H1 (cell line): ENCODE measurements around the gene ARNT2. TPM values are rescaled to one million over a fixed set of nuclear protein-coding genes. Genes with fewer than 3 reads are reported as not detected.

Experiments used
- CTCF ChIA-PET: fragments of 300-600 bp; sonication (Branson Sonifier 250); formaldehyde crosslinking; loops from one replicate; lab custom pipeline; 2021; ENCODE audit not compliant: partially characterized antibody; lab: Charles Lee
- POLR2A ChIA-PET: fragments of 300-600 bp; sonication (Branson Sonifier 250); formaldehyde crosslinking; loops from one replicate; lab custom pipeline; 2021; ENCODE audit warnings: inconsistent platforms; ENCODE audit not compliant: partially characterized antibody; lab: Charles Lee
- DNase-seq, 2 experiments: peaks; one replicate each; pipeline versions ENCODE4 v3.0.0 to v3.0.0-alpha.2; 2010 to 2022; ENCODE audit warnings: low spot score in 2 of 2, low read depth in 1 of 2, mixed read lengths in 1 of 2
- FAIRE-seq: peaks from 2 replicates; lab custom pipeline; 2011; peaks lifted over from hg19 to GRCh38; lab: Jason Lieb, UNC
- H2AFZ ChIP-seq: 2 replicates; pipeline ENCODE4 v1.8.1; 2012; ENCODE audit warnings: low read length, inconsistent platforms
- H2AK5ac ChIP-seq: 2 replicates; pipeline ENCODE4 v1.6.1; 2013; ENCODE audit warnings: low read depth, low read length
- H2BK120ac ChIP-seq: replicated peaks from 2 replicates; pipeline ENCODE3; 2013; ENCODE audit warnings: low read depth, low read length, inconsistent platforms
- H2BK12ac ChIP-seq: 2 replicates; pipeline ENCODE4 v1.6.1; 2013; ENCODE audit warnings: low read depth, low read length
- H2BK15ac ChIP-seq: 2 replicates; pipeline ENCODE4 v1.6.1; 2013; ENCODE audit warnings: low read length
- H2BK20ac ChIP-seq: 2 replicates; pipeline ENCODE4 v1.6.1; 2013; ENCODE audit warnings: low read length
- H2BK5ac ChIP-seq: 2 replicates; pipeline ENCODE4 v1.6.1; 2013; ENCODE audit warnings: low read depth, low read length
- H3K14ac ChIP-seq: 2 replicates; pipeline ENCODE4 v1.6.1; 2013; ENCODE audit warnings: inconsistent platforms; ENCODE audit not compliant: insufficient read length
- H3K18ac ChIP-seq: 2 replicates; pipeline ENCODE4 v1.6.1; 2013; ENCODE audit warnings: low read length; ENCODE audit errors: extremely low read depth
- H3K23ac ChIP-seq: 2 replicates; pipeline ENCODE4 v1.6.1; 2013; ENCODE audit warnings: inconsistent platforms; ENCODE audit not compliant: insufficient read length
- H3K23me2 ChIP-seq: 2 replicates; pipeline ENCODE4 v1.6.1; 2013; ENCODE audit warnings: low read depth, low read length
- H3K27ac ChIP-seq: 2 replicates; pipeline ENCODE4 v1.6.1; 2011; ENCODE audit warnings: low read depth, low read length, inconsistent platforms
- H3K27me3 ChIP-seq, 4 experiments: replicated peaks in 1 of 4; 1 replicate in 1 of 4; 2 replicates in 3 of 4; pipeline versions ENCODE4 v1.6.1 to v1.8.1; 2011 to 2013; ENCODE audit warnings: low read length in 3 of 4, mild to moderate bottlenecking in 3 of 4, inconsistent platforms in 2 of 4, mixed read lengths in 2 of 4, moderate library complexity in 1 of 4; ENCODE audit not compliant: control insufficient read depth in 3 of 4, insufficient read depth in 3 of 4; ENCODE audit errors: extremely low read depth in 1 of 4
- H3K36me3 ChIP-seq, 4 experiments: 2 replicates each; pipeline versions ENCODE4 v1.6.1 to v1.8.1; 2011 to 2013; ENCODE audit warnings: mild to moderate bottlenecking in 4 of 4, low read length in 3 of 4, moderate library complexity in 2 of 4, control low read depth in 1 of 4, inconsistent platforms in 1 of 4; ENCODE audit not compliant: insufficient read depth in 4 of 4, control insufficient read depth in 2 of 4
- H3K4ac ChIP-seq: replicated peaks from 2 replicates; pipeline ENCODE3; 2013; ENCODE audit warnings: low read length, low read depth, mixed read lengths, inconsistent platforms; ENCODE audit not compliant: insufficient read length
- H3K4me1 ChIP-seq, 4 experiments: replicated peaks in 1 of 4; 1 replicate in 1 of 4; 2 replicates in 3 of 4; pipeline versions ENCODE4 v1.6.1 to v1.8.1; 2011 to 2013; ENCODE audit warnings: low read length in 3 of 4, inconsistent platforms in 2 of 4, mixed read lengths in 1 of 4; ENCODE audit not compliant: insufficient read depth in 4 of 4, control insufficient read depth in 3 of 4
- H3K4me2 ChIP-seq, 2 experiments: 2 replicates each; pipeline versions ENCODE4 v1.6.1 to v1.8.1; 2011 to 2013; ENCODE audit warnings: low read depth in 2 of 2, low read length in 2 of 2, control low read depth in 1 of 2, inconsistent platforms in 1 of 2, mild to moderate bottlenecking in 1 of 2; ENCODE audit not compliant: insufficient read depth in 1 of 2
- H3K4me3 ChIP-seq, 4 experiments: fragments of 200-600, 300-600 bp in 1 of 4; sonication (generic), shearing (Covaris generic), sonication (Bioruptor Twin) in 1 of 4; 2 replicates each; pipeline versions ENCODE4 v1.5.1 to v1.8.1; 2011 to 2016; ENCODE audit warnings: low read length in 4 of 4, low read depth in 3 of 4, control low read depth in 2 of 4, inconsistent platforms in 2 of 4, mild to moderate bottlenecking in 2 of 4, mixed read lengths in 1 of 4, moderate library complexity in 1 of 4; ENCODE audit not compliant: insufficient read depth in 2 of 4; ENCODE audit errors: extremely low read depth in 1 of 4
- H3K56ac ChIP-seq: replicated peaks from 2 replicates; pipeline ENCODE3; 2013; ENCODE audit warnings: low read depth, mild to moderate bottlenecking, mixed read lengths, low read length, inconsistent platforms; ENCODE audit not compliant: insufficient read length
- H3K79me1 ChIP-seq: 2 replicates; pipeline ENCODE4 v1.6.1; 2013; ENCODE audit warnings: low read depth, low read length, control low read depth
- H3K79me2 ChIP-seq, 2 experiments: 2 replicates each; pipeline versions ENCODE4 v1.6.1 to v1.8.1; 2012 to 2013; ENCODE audit warnings: low read length in 2 of 2, mild to moderate bottlenecking in 2 of 2, inconsistent platforms in 1 of 2; ENCODE audit not compliant: insufficient read depth in 2 of 2, control insufficient read depth in 1 of 2
- H3K9ac ChIP-seq, 4 experiments: replicated peaks in 1 of 4; 1 replicate in 1 of 4; 2 replicates in 3 of 4; pipeline versions ENCODE4 v1.6.1 to v1.8.1; 2011 to 2013; ENCODE audit warnings: low read depth in 3 of 4, low read length in 3 of 4, control low read depth in 2 of 4, mild to moderate bottlenecking in 2 of 4, moderate library complexity in 2 of 4, inconsistent platforms in 1 of 4; ENCODE audit errors: extremely low read depth in 1 of 4
- H3K9me3 ChIP-seq, 2 experiments: 2 replicates each; pipeline versions ENCODE4 v1.6.1 to v1.8.1; 2012 to 2013; ENCODE audit warnings: mild to moderate bottlenecking in 2 of 2, moderate library complexity in 2 of 2, control low read depth in 1 of 2, inconsistent platforms in 1 of 2, low read depth in 1 of 2, low read length in 1 of 2, mixed read lengths in 1 of 2; ENCODE audit not compliant: insufficient read depth in 2 of 2
- H4K20me1 ChIP-seq, 2 experiments: replicated peaks in 1 of 2; 2 replicates each; pipeline versions ENCODE3 to v1.8.1; 2011 to 2013; ENCODE audit warnings: inconsistent platforms in 2 of 2, low read length in 2 of 2, mild to moderate bottlenecking in 1 of 2; ENCODE audit not compliant: insufficient read depth in 2 of 2, control insufficient read depth in 1 of 2
- H4K5ac ChIP-seq: 2 replicates; pipeline ENCODE4 v1.6.1; 2013; ENCODE audit warnings: low read length, low read depth, mixed read lengths, inconsistent platforms; ENCODE audit not compliant: insufficient read length
- H4K8ac ChIP-seq: 2 replicates; pipeline ENCODE4 v1.8.0; 2013; ENCODE audit warnings: mild to moderate bottlenecking, moderate library complexity, low read length, inconsistent platforms; ENCODE audit not compliant: insufficient read depth; ENCODE audit errors: extremely low read depth
- H4K91ac ChIP-seq: replicated peaks from 2 replicates; pipeline ENCODE3; 2013; ENCODE audit warnings: low read length, mixed read lengths, inconsistent platforms; ENCODE audit not compliant: insufficient read length
- BACH1 ChIP-seq: IDR thresholded peaks from 2 replicates; pipeline ENCODE4 v1.6.1; 2012; ENCODE audit warnings: low read length, improper control_type of control experiment
- CBX8 ChIP-seq: fragments of 300-800, 300-1000 bp; sonication (generic); IDR thresholded peaks from 2 replicates; pipeline ENCODE4 v1.7.1; 2016; ENCODE audit warnings: low read depth, low read length, borderline replicate concordance
- CHD1 ChIP-seq: IDR thresholded peaks from 2 replicates; pipeline ENCODE4 v1.6.1; 2012; ENCODE audit warnings: low read depth, low read length, improper control_type of control experiment
- GTF2F1 ChIP-seq: IDR thresholded peaks from 2 replicates; pipeline ENCODE4 v1.6.1; 2012; ENCODE audit warnings: low read depth, low read length, improper control_type of control experiment, borderline replicate concordance
- JUN ChIP-seq: IDR thresholded peaks from 2 replicates; pipeline ENCODE4 v1.6.1; 2011; ENCODE audit warnings: low read depth, mild to moderate bottlenecking, improper control_type of control experiment, low read length
- JUND ChIP-seq: IDR thresholded peaks from 2 replicates; pipeline ENCODE4 v1.6.1; 2011; ENCODE audit warnings: mild to moderate bottlenecking, improper control_type of control experiment, low read length
- KDM4A ChIP-seq: IDR thresholded peaks from one replicate; pipeline ENCODE4 v1.7.1; 2012; ENCODE audit warnings: low read depth, mild to moderate bottlenecking, moderate library complexity, low read length, inconsistent platforms; ENCODE audit not compliant: severe bottlenecking
- NRF1 ChIP-seq: IDR thresholded peaks from 2 replicates; pipeline ENCODE4 v1.6.1; 2011; ENCODE audit warnings: mild to moderate bottlenecking, low read depth, low read length, improper control_type of control experiment
- RAD21 ChIP-seq, 2 experiments: IDR thresholded peaks in 1 of 2; conservative IDR thresholded peaks in 1 of 2; 2 replicates each; pipeline ENCODE4 v1.6.1; 2011; ENCODE audit warnings: low read depth in 2 of 2, low read length in 2 of 2, improper control_type of control experiment in 1 of 2, inconsistent platforms in 1 of 2, mild to moderate bottlenecking in 1 of 2, moderate library complexity in 1 of 2
- SIN3A ChIP-seq, 2 experiments: IDR thresholded peaks in 1 of 2; conservative IDR thresholded peaks in 1 of 2; 2 replicates each; pipeline ENCODE4 v1.6.1; 2011 to 2012; ENCODE audit warnings: low read length in 2 of 2, improper control_type of control experiment in 1 of 2, low read depth in 1 of 2, mild to moderate bottlenecking in 1 of 2
- WGBS, 2 experiments: shearing (Covaris generic) in 1 of 2; methylation state at CpG; one replicate each; pipeline versions ENCODE4 v1.1.6 to v1.1.7; 2013 to 2015; ENCODE audit warnings: low lambda C conversion rate in 2 of 2, mixed read lengths in 2 of 2, inconsistent platforms in 1 of 2, low coverage in 1 of 2, missing lambda C conversion rate in 1 of 2; ENCODE audit not compliant: insufficient replicate concordance in 2 of 2, insufficient coverage in 1 of 2, insufficient read length in 1 of 2; ENCODE audit errors: extremely low coverage in 1 of 2, missing lambda C conversion rate in 1 of 2; 5-methylcytosine and 5-hydroxymethylcytosine counted together
- polyA plus RNA-seq, 7 experiments: library from polyadenylated mRNA; depleted of rRNA in 3 of 7; stranded (reverse) in 5 of 7; unstranded in 2 of 7; fragments of >200 nt in 5 of 7; fragments of 200-250 nt in 2 of 7; gene quantifications; 1 replicate in 5 of 7; 2 replicates in 1 of 7; 4 replicates in 1 of 7; pipeline versions ENCODE4 v1.2.1 to v1.2.3, GENCODE V29; 2011 to 2013; ENCODE audit warnings: missing spikeins in 2 of 7, mixed read lengths in 2 of 7
- total RNA-seq: library from RNA; stranded (reverse); fragmentation: NEBNext Ultra II Directional; extraction: Animal tissue kit (Norgen Biotek cat#: 25700); gene quantifications from 2 replicates; pipeline ENCODE4 v1.2.1, GENCODE V29; 2021
- TF ChIP-seq, protein P1 (sequence below): IDR thresholded peaks from 2 replicates; pipeline ENCODE4 v1.6.1; 2011; ENCODE audit warnings: low read length, improper control_type of control experiment

The ARNT2 gene
- total and polyA plus RNA-seq, 2 of the 8 experiments (the other 6 are each of a cell fraction or from before 2014, with no cell fraction given), result 9.5 to 14.6 TPM

DNA sequence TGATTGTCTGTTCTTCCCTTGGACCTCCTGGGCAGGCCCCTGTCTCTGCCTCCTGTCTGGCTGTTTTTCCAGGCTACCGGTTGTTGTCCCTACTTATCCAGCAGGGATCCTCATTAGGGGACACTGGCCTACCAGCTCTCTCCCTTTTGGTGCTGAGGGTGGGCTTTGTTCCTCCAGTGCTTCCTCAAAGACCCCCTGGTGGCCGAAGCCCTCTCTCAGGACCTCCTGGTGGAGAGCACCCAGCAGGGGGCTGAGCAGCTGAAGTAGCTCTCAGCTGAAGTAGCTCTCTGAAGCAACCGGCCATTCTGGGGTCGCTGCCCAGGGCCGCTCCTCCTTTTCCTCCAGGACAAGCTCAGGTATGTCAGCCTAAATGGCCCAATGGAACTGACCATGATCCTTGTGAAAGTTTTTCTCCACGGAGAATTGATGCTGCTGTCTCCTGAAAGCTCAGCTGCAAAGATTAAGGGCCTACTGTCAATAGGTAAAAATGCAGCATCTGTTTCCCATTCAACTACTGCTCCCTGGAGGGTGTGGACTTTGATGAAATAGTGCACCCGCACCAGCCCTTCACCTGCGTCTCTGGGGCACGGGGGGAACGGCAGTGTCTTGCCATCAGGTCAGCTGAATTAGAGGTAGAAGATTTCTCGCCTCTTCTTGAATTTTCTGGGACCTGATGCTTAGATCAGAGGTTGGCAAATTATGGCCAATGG, 27.6 kb downstream of the ARNT2 start:
- H3K4me1 ChIP-seq, result peaks cover 0 to 2% (median under 1%) of the 10 kb centered on the region in 4 experiments; a peak in 4 of 7 replicates
- WGBS, 2 experiments, result 70% methylated on average over 10 of the region's 11 CpGs; no CpG with 5 or more reads in 1 of the 2 experiments
- no peaks in the 10 kb centered on the region for H3K79me2 ChIP-seq
- no peak overlapping the region for H4K5ac ChIP-seq
- no peak overlapping the region for H3K4ac ChIP-seq
- H2BK12ac ChIP-seq, result no peak overlapping the region
- H3K9me3 ChIP-seq, result no peaks in the 10 kb centered on the region
- H3K27me3 ChIP-seq, result no peaks in the 10 kb centered on the region
- no peak overlapping the region for H3K4me3 ChIP-seq
- H3K36me3 ChIP-seq, result no peaks in the 10 kb centered on the region
- no peak overlapping the region for H2AK5ac ChIP-seq
- ChIA-PET CTCF (interaction anchor here (0.7 to 1.4 kb wide), 2 partner anchors 10 to 345 kb away, joined by 3 read pairs; no protein-coding TSS in a partner anchor), POLR2A (interaction anchor here (1.3 kb wide), 1 partner anchor 8 kb away, joined by 3 read pairs; no protein-coding TSS in a partner anchor)
- H3K18ac ChIP-seq, result no peak overlapping the region
- no peak overlapping the region for H3K23ac ChIP-seq
- DNase-seq (no peak), FAIRE-seq (no peak)
- no peak overlapping the region for H3K9ac ChIP-seq
- no peak overlapping the region for H2BK120ac ChIP-seq
- no peak overlapping the region for H3K4me2 ChIP-seq
- H4K91ac ChIP-seq, result no peak overlapping the region
- H4K8ac ChIP-seq, result no peak overlapping the region; the same call in 1 of the 2 replicates
- no peak overlapping the region for H2BK20ac ChIP-seq
- H3K23me2 ChIP-seq, result no peaks in the 10 kb centered on the region
- H2BK5ac ChIP-seq, result no peak overlapping the region
- no peak overlapping the region for H3K56ac ChIP-seq
- H3K79me1 ChIP-seq, result no peaks in the 10 kb centered on the region
- no peak overlapping the region for H2AFZ ChIP-seq
- H3K27ac ChIP-seq, result no peak overlapping the region
- H4K20me1 ChIP-seq, result peaks cover 0 to 2% of the 10 kb centered on the region in 2 experiments
- no peak overlapping the region for H3K14ac ChIP-seq
- no peak overlapping the region for H2BK15ac ChIP-seq
- TF ChIP-seq KDM4A (no peak), RAD21 (IDR thresholded peaks at IDR 0.05 in 1 of 2, conservative IDR thresholded peaks at IDR 0.05 in 1 of 2; ENCODE audit: low read depth in 2 of 2, low read length in 2 of 2) (no peak), CBX8 (no peak), SIN3A (conservative IDR thresholded peaks at IDR 0.05 in 1 of 2, IDR thresholded peaks at IDR 0.05 in 1 of 2; ENCODE audit: low read depth in 1 of 2, low read length in 2 of 2) (no peak), NRF1 (no peak), JUND (no peak), JUN (no peak), CHD1 (no peak), GTF2F1 (no peak), BACH1 (no peak)
- TF ChIP-seq, protein P1, sequence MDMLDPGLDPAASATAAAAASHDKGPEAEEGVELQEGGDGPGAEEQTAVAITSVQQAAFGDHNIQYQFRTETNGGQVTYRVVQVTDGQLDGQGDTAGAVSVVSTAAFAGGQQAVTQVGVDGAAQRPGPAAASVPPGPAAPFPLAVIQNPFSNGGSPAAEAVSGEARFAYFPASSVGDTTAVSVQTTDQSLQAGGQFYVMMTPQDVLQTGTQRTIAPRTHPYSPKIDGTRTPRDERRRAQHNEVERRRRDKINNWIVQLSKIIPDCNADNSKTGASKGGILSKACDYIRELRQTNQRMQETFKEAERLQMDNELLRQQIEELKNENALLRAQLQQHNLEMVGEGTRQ, result no peak
